GM18870 (cell line): ENCODE data around the gene WNT8B.

Experiments
- ATAC-seq: cut with Tn5 transposase; IDR thresholded peaks from one replicate; pipeline ENCODE4 v1.9.1; 2021; ENCODE audit warnings: moderate library complexity; ENCODE audit not compliant: unreplicated experiment

Gene WNT8B

GRCh38 chr10:100482834-100483185, 20.0 kb downstream of the WNT8B start:
- no peak for ATAC-seq

GRCh38 chr10:100483876-100484666, 21.3 kb downstream of the WNT8B start:
- no peak for ATAC-seq

- no peak for ATAC-seq
These were observed 22.6 kb downstream of the WNT8B start for GRCh38 chr10:100485366-100485765.

- ATAC-seq = no peak
These were observed 23.1 kb downstream of the WNT8B start for GRCh38 chr10:100485801-100486495.

GRCh38 chr10:100487529-100487928, 24.7 kb downstream of the WNT8B start:
- no peak for ATAC-seq

- ATAC-seq = no peak
These were observed 26.6 kb downstream of the WNT8B start for GRCh38 chr10:100489396-100489795.

- no peak for ATAC-seq
These were observed 27.7 kb downstream of the WNT8B start for GRCh38 chr10:100490531-100490930.

- no peak for ATAC-seq
These were observed 33.8 kb downstream of the WNT8B start for GRCh38 chr10:100496567-100496966.

GRCh38 chr10:100498059-100498458, 35.2 kb downstream of the WNT8B start:
- no peak for ATAC-seq

GRCh38 chr10:100501423-100501822, 38.6 kb downstream of the WNT8B start:
- no peak for ATAC-seq

GRCh38 chr10:100502926-100503494, 40.2 kb downstream of the WNT8B start:
- ATAC-seq = no peak

- no peak for ATAC-seq
These were observed 41.3 kb downstream of the WNT8B start for GRCh38 chr10:100504096-100504495.

GRCh38 chr10:100505164-100505563, 42.4 kb downstream of the WNT8B start:
- ATAC-seq = no peak

- ATAC-seq = no peak
These were observed 44.0 kb downstream of the WNT8B start for GRCh38 chr10:100506596-100507356.

GRCh38 chr10:100507357-100507732, 44.5 kb downstream of the WNT8B start:
- ATAC-seq = no peak

GRCh38 chr10:100508266-100508665, 45.5 kb downstream of the WNT8B start:
- ATAC-seq = no peak

- ATAC-seq = no peak
These were observed 45.9 kb downstream of the WNT8B start for GRCh38 chr10:100508691-100509150.

GRCh38 chr10:100509241-100509840, 46.5 kb downstream of the WNT8B start:
- ATAC-seq = no peak

- no peak for ATAC-seq
These were observed 47.9 kb downstream of the WNT8B start for GRCh38 chr10:100510533-100511308.

GRCh38 chr10:100515612-100516011, 52.8 kb downstream of the WNT8B start:
- no peak for ATAC-seq
